GM18511 (cell line): Measurements from ENCODE around the gene DENND1A.

Experiments
- ATAC-seq: cut with Tn5 transposase; IDR thresholded peaks from one replicate; pipeline ENCODE4 v1.9.1; 2021; ENCODE audit warnings: mild to moderate bottlenecking, moderate library complexity; ENCODE audit not compliant: unreplicated experiment

The DENND1A gene

DNA sequence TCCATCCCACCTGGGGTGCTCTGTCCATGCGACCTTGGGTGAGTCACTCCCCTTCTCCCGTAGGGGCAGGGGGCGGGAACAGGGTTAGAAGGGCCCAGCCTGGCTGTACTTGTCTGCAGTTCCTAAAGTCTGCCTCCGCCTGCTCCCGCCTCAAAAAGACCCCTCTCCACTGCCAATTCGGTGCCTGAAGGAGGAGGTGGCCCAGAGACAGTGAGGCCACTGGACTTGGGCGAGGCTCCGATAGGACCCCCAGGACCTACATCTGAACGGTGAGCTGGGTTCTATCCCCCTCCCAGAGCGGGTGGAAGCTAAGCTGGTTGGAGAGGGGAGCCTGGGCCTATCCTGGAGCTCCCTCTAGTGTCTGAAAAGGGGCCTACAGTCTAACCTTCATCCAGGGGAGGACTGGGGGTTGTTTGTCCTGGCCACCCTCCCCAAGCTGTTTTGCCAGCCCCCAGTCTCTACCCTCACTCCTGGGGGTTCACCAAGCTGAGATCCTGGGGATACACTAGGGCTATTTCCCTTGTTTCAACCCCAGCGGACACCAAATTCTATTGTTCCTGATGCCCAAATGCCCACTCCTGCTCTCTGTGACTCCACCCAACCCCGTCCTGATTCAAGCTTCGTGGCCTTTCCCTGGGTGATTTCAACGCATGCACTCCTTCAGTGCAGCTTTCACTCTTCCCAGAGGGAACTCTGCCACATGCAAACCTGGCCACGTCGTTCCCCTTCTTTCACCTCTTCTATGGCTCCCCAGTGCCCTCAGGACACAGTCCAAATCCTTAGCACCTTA lies 580.0 kb downstream of the DENND1A start:
- ATAC-seq: peak; percentile 72

GRCh38 chr9:123349033-123349432 lies 580.9 kb downstream of the DENND1A start:
- no peak for ATAC-seq

DNA sequence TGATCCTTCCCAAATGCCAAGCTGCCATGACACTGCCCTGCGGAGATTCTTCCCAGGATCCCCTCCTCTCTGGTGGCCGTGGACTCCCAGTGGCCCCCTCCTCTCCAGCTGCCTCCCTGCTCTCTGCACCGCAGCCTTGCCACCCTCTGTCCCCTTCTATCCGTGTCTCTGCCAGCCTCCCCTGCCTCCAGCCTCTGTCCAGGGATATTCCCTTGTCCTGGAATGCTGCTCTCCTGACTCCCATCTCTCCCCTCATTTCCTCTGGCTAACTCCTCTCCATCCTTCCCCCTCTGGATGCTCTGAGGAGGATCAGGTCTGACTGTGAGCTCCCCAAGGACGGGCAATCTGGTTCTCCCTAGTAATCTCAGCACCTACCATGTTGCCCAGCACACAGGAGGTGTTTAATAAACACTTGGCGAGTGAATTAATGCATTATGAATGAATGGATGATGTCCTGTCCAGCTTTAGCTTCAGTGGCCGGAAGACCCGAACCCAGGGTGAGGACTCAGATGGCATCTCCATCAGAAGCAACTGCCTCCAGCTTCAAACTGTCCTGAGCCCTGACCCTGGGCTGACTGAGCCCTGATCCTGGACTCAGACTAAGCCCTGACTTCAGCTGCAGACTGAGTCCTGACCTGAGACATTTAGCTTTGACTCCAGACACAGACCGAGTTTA lies 581.5 kb downstream of the DENND1A start:
- no peak for ATAC-seq

DNA sequence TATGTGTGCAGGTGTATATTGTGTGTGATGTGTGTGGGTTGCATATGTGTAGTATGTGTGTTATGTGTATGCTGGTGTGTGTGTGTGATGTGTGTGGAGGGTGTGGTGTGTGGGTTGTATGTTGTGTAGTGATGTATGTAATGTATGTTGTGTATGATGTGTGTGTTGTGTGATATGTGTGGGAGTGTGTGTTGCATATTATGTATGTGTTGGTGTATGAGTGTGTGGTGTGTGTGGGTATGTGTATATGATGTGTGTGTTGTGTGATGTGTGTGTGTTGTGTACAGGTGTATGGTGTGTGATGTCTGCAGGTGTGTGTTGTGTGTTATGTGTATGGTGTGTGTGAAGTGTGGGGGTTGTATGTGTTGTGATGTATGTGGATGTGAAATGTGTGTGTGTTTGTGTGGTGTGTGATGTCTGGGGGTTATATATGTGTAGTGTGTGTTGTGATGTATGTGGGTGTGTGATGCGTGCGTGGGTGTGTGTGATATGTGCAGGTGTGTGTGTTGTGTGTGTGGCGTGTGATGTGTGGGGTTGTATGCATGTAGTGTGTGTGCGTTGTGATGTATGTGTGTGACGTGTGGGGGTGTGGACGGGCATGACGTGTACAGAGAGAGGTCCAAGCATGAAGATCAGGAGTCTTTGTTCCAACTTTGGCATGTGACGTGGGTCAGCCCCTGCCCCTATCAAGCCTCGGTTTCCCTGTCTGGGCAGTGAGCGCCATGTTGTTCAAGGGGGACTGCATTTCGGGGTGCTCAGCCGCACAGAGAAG lies 582.5 kb downstream of the DENND1A start:
- ATAC-seq: no peak

DNA sequence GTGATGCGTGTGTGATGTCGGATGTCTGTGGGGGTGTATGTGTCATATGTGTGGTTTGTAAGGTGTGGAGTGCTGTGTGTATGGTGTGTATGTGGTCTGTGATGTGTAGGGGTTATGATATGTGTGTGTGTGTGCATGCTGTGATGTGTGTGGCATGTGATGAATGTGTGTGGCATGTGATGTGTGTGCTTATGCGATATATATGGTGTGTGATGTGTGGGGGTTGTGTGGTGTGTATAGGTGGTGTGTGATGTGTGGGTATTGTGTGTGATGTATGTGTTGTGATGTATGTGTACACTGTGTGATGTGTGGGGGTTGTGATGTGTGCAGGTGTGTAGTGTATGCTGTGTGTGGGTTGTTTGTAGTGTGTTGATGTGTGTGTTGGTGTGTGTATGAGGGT lies 583.1 kb downstream of the DENND1A start:
- no peak for ATAC-seq

DNA sequence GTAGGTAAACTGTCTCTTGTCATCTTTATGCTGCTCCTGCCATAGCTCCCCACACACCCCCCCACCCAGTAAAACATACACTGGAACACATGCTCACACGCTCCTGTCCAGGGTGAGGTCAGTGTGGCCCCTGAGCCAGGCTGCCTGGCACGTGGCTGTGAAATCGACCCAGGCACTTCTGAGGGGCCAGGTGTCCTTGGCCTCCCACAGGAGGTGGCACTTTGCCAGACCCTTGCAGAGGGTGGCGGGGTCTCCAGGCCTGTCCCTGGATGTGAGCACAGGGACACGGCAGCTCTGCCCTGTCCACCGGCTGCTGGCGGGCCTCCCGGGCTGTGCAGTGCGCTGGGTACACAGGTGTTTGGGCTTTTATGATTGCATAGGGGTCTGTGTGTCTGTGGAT lies 583.9 kb downstream of the DENND1A start:
- ATAC-seq: no peak

DNA sequence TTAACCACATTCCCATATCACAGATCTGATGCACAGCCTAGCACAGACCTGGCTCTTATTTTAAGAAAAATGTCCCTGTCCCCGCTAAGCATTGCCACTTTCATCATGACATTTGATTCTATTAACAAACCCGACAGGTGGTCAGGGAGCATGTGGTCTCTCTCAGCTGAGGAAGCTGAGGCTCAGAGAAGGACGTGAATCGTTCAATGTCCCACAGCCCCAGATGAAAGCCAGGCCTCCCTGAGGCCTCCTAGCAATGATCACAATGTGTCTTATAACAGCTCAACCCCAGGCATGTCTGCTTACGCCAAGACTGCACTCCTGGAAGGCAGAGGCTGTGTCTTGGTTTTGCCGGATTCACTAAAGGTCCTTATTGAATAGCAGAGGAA lies 584.4 kb downstream of the DENND1A start:
- no peak for ATAC-seq

- no peak for ATAC-seq
These were observed 585.6 kb downstream of the DENND1A start for GRCh38 chr9:123344192-123344949.

DNA sequence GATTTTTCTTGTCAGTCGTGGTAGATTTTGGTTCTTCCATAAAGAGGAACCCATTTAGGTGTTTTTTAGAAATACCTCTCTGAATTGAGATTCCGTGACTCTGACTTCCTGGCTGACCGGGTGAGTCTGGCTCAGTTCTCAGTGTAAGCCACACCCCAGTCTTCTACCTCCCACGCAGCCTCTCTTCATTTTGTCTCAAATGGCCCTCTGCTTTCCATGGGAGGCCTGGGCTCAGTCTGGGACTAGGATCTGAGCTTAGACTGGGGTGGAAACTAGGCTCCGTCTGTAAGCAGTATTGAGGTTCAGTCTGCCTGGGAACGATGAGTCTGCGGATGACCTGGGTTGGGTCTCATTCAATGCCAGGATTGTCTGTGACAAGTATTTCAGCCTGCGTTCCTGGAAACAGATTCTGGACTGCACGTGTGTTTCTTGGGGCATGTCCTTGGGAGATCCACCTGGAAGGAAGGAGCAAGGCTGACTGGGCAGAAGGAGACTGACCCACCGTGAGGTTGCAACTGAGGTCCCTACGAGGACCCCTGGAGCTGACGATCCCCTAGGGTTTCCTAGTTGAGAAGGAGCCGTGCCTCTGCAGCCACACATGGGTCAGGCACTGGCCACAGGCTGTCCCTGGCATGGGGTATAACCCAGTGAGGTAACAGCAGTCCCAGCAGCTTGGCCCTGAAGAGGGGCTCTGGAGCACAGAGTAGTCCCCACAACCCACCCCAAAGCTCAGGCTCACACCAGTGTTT lies 586.3 kb downstream of the DENND1A start:
- ATAC-seq: peak; percentile 20

- ATAC-seq: no peak
These were observed 587.7 kb downstream of the DENND1A start for GRCh38 chr9:123342247-123342646.

GRCh38 chr9:123341816-123342215 lies 588.1 kb downstream of the DENND1A start:
- no peak for ATAC-seq

GRCh38 chr9:123339666-123340510 lies 590.0 kb downstream of the DENND1A start:
- ATAC-seq: peak; percentile 52

DNA sequence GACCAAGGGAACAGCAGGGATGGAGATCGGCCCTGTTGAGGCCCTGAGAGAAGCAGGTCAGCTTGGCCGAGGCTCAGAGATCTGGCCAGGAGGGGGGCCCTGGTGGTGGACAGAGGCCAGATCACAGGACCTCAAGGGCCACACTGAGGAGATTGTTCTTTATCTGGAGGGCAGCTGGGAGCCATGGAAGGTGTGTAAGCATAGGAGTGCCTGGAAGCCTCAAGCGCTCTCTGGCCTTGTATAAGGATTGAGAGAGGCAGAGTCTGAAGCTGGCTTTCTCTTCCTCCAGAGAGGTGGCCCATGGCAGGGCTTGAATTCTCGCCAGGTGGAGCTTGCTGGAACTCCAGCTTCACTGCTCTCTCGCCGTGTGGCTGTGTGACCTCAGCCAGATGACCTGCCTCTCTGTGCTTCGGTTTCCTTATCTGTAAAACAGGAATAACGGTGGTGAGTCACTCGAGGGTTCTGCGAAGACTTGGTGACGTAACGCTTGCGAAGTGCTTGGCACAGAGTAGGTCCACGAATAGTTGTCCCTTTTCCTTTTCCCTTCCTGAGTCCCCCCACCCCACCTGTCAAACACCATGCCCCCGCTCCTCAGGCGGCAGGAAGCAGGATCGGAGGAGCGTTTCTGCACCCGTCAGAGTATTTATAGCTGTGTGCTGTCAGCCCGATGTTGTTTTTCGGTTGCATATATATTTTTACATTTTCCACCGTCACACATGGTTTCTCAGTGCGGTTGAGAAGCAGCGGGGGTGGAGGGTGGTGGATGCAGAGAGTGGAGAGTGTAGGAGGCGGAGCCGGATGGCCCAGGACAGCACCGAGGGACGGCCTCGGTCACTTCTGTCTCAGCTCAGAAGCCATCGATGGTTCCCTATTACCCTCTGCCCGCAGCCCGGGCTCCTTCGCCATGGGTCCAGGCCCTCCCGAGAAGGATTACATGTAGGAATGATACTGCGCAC lies 590.9 kb downstream of the DENND1A start:
- ATAC-seq: peak; percentile 76

- ATAC-seq: no peak
These were observed 592.0 kb downstream of the DENND1A start for GRCh38 chr9:123337971-123338370.

DNA sequence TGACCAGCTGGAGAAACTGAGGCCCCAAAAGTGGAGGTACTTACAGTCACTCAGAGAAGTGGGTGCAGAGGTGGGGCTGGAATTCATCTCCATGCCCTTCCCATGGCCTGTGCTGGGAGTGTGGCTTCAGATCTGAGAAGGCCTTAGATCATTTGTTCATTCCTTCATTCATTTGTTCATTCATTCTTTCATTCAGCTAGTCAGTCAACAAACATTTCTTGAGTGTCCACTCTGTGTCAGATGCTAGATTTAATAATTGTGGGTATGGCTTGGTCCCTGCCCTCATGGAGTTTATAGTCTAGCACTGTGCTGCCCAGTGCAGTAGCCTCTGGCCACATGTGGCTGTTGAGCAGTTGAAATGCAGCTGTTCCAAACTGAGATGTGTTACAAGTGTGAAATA lies 593.0 kb downstream of the DENND1A start:
- no peak for ATAC-seq

GRCh38 chr9:123336449-123336848 lies 593.5 kb downstream of the DENND1A start:
- no peak for ATAC-seq

- no peak for ATAC-seq
These were observed 594.0 kb downstream of the DENND1A start for GRCh38 chr9:123335986-123336329.

GRCh38 chr9:123335193-123335985 lies 594.5 kb downstream of the DENND1A start:
- ATAC-seq: no peak
